ENCODE results near the gene USH1G.

DNA sequence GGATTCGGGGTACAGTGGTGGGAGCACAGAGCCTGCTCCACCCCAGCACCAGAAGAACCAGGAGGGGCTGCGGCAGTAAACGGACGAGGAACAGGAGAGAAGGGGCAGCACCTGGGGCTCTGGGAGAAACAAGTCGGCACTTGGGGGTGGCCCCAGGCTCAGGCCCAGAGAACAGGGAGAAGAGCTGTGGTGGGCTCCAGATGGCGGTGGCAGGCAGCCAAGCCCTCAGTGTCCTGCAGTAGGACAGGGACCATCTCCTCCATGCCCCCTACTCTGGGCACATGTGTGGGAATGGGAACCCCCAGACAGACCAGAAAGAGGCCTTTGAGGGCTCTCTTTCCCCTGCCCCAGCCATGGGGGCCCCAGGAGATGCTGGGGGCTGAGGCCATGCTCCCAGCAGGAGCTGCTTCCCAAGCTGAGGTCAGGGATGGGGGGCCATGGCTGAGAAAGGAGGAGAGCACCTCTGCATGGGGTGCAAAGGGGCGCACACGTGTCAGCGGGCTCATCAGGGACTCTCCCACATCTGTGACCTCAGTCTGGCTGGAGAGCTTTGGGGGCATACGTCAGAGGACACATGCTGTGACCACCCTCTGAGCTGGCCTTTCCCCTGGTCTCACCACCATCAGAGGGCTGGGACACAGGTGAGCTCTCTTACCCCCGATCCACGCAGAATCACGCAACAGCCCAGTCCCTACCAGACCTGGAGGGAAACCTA is 6.8 kb downstream of the USH1G start:
- TF ChIP-seq, protein P1, sequence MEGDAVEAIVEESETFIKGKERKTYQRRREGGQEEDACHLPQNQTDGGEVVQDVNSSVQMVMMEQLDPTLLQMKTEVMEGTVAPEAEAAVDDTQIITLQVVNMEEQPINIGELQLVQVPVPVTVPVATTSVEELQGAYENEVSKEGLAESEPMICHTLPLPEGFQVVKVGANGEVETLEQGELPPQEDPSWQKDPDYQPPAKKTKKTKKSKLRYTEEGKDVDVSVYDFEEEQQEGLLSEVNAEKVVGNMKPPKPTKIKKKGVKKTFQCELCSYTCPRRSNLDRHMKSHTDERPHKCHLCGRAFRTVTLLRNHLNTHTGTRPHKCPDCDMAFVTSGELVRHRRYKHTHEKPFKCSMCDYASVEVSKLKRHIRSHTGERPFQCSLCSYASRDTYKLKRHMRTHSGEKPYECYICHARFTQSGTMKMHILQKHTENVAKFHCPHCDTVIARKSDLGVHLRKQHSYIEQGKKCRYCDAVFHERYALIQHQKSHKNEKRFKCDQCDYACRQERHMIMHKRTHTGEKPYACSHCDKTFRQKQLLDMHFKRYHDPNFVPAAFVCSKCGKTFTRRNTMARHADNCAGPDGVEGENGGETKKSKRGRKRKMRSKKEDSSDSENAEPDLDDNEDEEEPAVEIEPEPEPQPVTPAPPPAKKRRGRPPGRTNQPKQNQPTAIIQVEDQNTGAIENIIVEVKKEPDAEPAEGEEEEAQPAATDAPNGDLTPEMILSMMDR (IDR thresholded peaks at IDR 0.05), result no peak
- no peak for TF ChIP-seq ZFX (IDR thresholded peaks at IDR 0.05; ENCODE audit: borderline replicate concordance)
